ENCODE results near the gene DDX39A.

- TF ChIP-seq CTCF (IDR thresholded peaks at IDR 0.05), result no peak
- no peak for TF ChIP-seq POLR2A (IDR thresholded peaks at IDR 0.05)
Measured at GRCh38 chr19:14430712-14431111, 11.6 kb upstream of the DDX39A start.

Data from adrenal gland (tissue), 5 donors.